Measurements from ENCODE around the gene SPART. TPM values are rescaled to one million over a fixed set of nuclear protein-coding genes. Genes with fewer than 3 reads are reported as not detected.
"Not testable (repeated sequence)": the region's sequence is repeated elsewhere in the genome, so short reads cannot be mapped to it uniquely, and the experiment has no call there.

The SPART gene
- total RNA-seq, 1 donor from 2014 or later: 25.3 TPM

- H3K27ac Mint-ChIP-seq: no peak overlapping the region
- H3K4me3 Mint-ChIP-seq: no peak overlapping the region
- H3K36me3 Mint-ChIP-seq (ENCODE audit: low read depth): peaks cover 47% of the 10 kb centered on the region
- H3K4me1 Mint-ChIP-seq: peaks cover 4% of the 10 kb centered on the region
- intact Hi-C loops (cut with micrococcal nuclease): no loop called here
- H3K9me3 Mint-ChIP-seq: no peaks in the 10 kb centered on the region
- no peak for DNase-seq
- no peaks in the 10 kb centered on the region for H3K27me3 Mint-ChIP-seq
Observed at GRCh38 chr13:36323408-36323807, 22.8 kb downstream of the SPART start.

GRCh38 chr13:36319793-36320192 lies 26.4 kb downstream of the SPART start:
- H3K4me1 Mint-ChIP-seq; DNase-seq; intact Hi-C loops (cut with micrococcal nuclease); H3K4me3 Mint-ChIP-seq; H3K9me3 Mint-ChIP-seq; H3K27me3 Mint-ChIP-seq; H3K27ac Mint-ChIP-seq: not testable (repeated sequence)
- H3K36me3 Mint-ChIP-seq (ENCODE audit: low read depth): peaks cover 30% of the 10 kb centered on the region

DNA sequence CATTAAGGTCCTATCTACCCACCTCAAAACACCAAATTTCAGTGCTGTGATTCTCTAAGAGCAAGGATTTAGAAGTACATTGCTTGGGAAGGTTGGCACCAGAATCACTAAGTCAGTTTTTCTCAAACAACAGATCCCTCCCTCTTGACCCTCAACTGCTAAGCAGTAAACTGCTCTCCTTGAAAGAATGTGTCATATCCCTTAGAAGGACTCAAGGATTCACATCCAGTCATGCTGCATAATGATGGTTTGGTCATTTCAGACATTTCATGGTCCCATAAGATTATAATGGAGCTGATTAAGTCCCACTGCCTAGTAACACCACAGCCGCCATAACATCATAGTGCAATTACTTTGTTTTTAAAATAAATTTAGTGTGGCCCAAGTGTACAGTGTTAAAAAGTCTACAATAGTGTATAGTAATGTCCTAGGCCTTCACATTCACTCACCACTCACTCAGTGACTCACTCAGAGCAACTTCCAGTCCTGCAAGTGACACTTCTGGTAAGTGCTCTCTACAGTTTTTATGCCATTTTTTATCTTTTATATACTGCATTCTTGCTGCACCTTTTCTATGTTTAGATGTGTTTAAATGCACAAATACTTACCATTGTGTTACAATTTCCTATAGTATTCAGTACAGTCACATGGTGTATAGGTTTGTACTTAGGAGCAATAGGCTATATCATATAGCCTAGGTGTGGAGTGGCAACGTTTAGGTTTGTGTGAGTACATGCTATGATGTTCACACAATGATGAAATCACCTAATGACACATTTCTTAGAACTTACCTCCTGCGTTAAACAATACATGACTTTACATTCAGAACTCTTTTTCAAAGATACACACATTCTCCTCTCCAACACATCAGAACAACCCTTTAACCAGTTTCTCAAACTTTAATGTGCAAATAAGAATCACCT lies 32.9 kb downstream of the SPART start:
- peaks cover 4% of the 10 kb centered on the region for H3K9me3 Mint-ChIP-seq
- H3K27ac Mint-ChIP-seq: no peak overlapping the region
- peaks cover 7% of the 10 kb centered on the region for H3K4me1 Mint-ChIP-seq
- intact Hi-C loops (cut with micrococcal nuclease): no loop called here
- H3K27me3 Mint-ChIP-seq: no peaks in the 10 kb centered on the region
- no peak for DNase-seq
- no peak overlapping the region for H3K4me3 Mint-ChIP-seq
- peaks cover 34% of the 10 kb centered on the region for H3K36me3 Mint-ChIP-seq (ENCODE audit: low read depth)

- no peak overlapping the region for H3K4me3 Mint-ChIP-seq
- no peak overlapping the region for H3K27ac Mint-ChIP-seq
- H3K36me3 Mint-ChIP-seq (ENCODE audit: low read depth): peaks cover 34% of the 10 kb centered on the region
- no peaks in the 10 kb centered on the region for H3K27me3 Mint-ChIP-seq
- peaks cover 4% of the 10 kb centered on the region for H3K9me3 Mint-ChIP-seq
- intact Hi-C loops (cut with micrococcal nuclease): no loop called here
- H3K4me1 Mint-ChIP-seq: peaks cover 7% of the 10 kb centered on the region
- no peak for DNase-seq
Observed at GRCh38 chr13:36310417-36311108, 35.6 kb downstream of the SPART start.

- Mint-ChIP-seq H3K4me1 (peaks cover 6% of the 10 kb centered on the region), H3K9me3 (no peaks in the 10 kb centered on the region), H3K27ac (no peak overlapping the region), H3K36me3 (ENCODE audit: low read depth) (peaks cover 5% of the 10 kb centered on the region), H3K4me3 (no peak overlapping the region), H3K27me3 (peaks cover 24% of the 10 kb centered on the region)
- intact Hi-C loops (cut with micrococcal nuclease): no loop called here
- peak; percentile 9 for DNase-seq
Observed at GRCh38 chr13:36302289-36302688, 43.9 kb downstream of the SPART start.

DNA sequence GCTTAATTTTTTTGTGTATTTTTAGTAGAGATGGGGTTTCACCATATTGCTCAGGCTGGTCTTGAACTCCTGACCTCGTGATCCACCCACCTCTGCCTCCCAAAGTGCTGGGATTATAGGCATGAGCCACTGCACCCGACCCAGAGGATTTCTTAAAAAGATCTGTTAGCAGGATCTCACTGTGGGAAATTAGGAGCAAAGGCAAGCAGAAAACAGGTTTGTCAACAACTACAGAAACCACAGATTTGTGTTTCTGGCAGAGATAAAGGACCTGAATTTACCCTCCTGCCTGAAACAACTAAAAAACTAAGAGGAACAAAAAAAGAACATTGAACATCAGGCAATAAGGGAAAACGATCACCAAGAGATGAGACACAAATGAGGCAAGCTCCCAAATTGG lies 46.7 kb downstream of the SPART start:
- not testable (repeated sequence) for H3K4me3 Mint-ChIP-seq; H3K27ac Mint-ChIP-seq; H3K9me3 Mint-ChIP-seq; H3K36me3 Mint-ChIP-seq (ENCODE audit: low read depth)
- DNase-seq: peak; percentile 40
- peaks cover 28% of the 10 kb centered on the region for H3K27me3 Mint-ChIP-seq
- H3K4me1 Mint-ChIP-seq: peaks cover 11% of the 10 kb centered on the region
- intact Hi-C loops (cut with micrococcal nuclease): loop anchor here (10.0 kb wide), 2 partner anchors 115 to 695 kb away; partner anchors contain the start of gene ALG5

DNA sequence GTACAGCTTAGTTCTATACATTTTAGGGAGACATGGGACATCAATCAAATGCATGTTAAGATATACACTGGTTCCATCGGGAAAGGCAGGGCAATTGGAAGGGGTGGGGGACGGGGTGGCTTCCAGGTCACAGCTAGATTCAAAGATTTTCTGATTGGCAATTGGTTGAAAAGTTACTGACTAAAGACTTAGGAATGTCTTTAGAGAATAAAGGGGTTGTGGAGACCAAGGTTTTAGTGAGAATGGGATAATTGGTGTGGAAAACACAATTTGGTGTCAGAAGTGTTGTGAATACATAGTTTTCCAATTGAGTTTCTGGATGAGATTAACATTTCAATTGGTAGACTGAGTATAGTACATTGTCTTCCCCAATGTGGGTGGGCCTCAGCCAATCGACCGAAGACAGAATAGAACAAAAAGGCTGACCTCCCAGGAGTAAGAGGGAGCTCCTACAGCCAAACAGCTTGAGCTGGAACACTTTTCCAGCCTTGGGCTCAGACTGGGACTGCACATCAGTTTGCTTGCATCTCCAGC lies 47.6 kb downstream of the SPART start:
- H3K9me3 Mint-ChIP-seq: no peaks in the 10 kb centered on the region
- H3K4me1 Mint-ChIP-seq: peaks cover 11% of the 10 kb centered on the region
- peak overlapping the region; percentile 90 for H3K4me3 Mint-ChIP-seq
- intact Hi-C loops (cut with micrococcal nuclease): loop anchor here (1.0 to 10.0 kb wide), 3 partner anchors 47 to 696 kb away; partner anchors contain the start of gene ALG5
- H3K27ac Mint-ChIP-seq: no peak overlapping the region
- peaks cover 2% of the 10 kb centered on the region for H3K36me3 Mint-ChIP-seq (ENCODE audit: low read depth)
- DNase-seq: peak; percentile 49
- peaks cover 28% of the 10 kb centered on the region for H3K27me3 Mint-ChIP-seq

GRCh38 chr13:36297366-36298338 lies 48.5 kb downstream of the SPART start, which contains the start of gene CCDC169:
TSS of gene CCDC169 (minus strand) at chr13:36297814. CDS start at chr13:36297719, 95 bp downstream.
- peaks cover 31% of the 10 kb centered on the region for H3K27me3 Mint-ChIP-seq
- H3K4me1 Mint-ChIP-seq: peaks cover 11% of the 10 kb centered on the region
- peak; percentile 89 for DNase-seq
- H3K4me3 Mint-ChIP-seq: peak within 1 kb of the TSS; percentile 90
- intact Hi-C loops (cut with micrococcal nuclease): loop anchor here (1.0 to 10.0 kb wide), 3 partner anchors 48 to 697 kb away; partner anchors contain the start of gene ALG5
- H3K36me3 Mint-ChIP-seq (ENCODE audit: low read depth): peaks cover 2% of the 10 kb centered on the region
- no peaks in the 10 kb centered on the region for H3K9me3 Mint-ChIP-seq
- peak within 1 kb of the TSS; percentile 64 for H3K27ac Mint-ChIP-seq

GRCh38 chr13:36294096-36294495 lies 52.1 kb downstream of the SPART start:
- Mint-ChIP-seq H3K36me3 (ENCODE audit: low read depth) (no peaks in the 10 kb centered on the region), H3K27me3 (peaks cover 25% of the 10 kb centered on the region), H3K9me3 (no peaks in the 10 kb centered on the region), H3K4me1 (peaks cover 11% of the 10 kb centered on the region), H3K4me3 (no peak overlapping the region), H3K27ac (no peak overlapping the region)
- DNase-seq: peak; percentile 13
- intact Hi-C loops (cut with micrococcal nuclease): loop anchor here (10.0 kb wide), 2 partner anchors 121 to 701 kb away; partner anchors contain the start of gene ALG5

- Mint-ChIP-seq H3K4me3 (no peak overlapping the region), H3K27me3 (peaks cover 19% of the 10 kb centered on the region), H3K27ac (no peak overlapping the region), H3K36me3 (ENCODE audit: low read depth) (no peaks in the 10 kb centered on the region), H3K4me1 (peaks cover 11% of the 10 kb centered on the region), H3K9me3 (no peaks in the 10 kb centered on the region)
- DNase-seq: peak; percentile 34
- intact Hi-C loops (cut with micrococcal nuclease): loop anchor here (10.0 kb wide), 2 partner anchors 121 to 701 kb away; partner anchors contain the start of gene ALG5
Observed at GRCh38 chr13:36293497-36293896, 52.7 kb downstream of the SPART start.

GRCh38 chr13:36288794-36289391 lies 57.3 kb downstream of the SPART start:
- H3K36me3 Mint-ChIP-seq (ENCODE audit: low read depth): no peaks in the 10 kb centered on the region
- no peaks in the 10 kb centered on the region for H3K4me1 Mint-ChIP-seq
- H3K9me3 Mint-ChIP-seq: no peaks in the 10 kb centered on the region
- no peak overlapping the region for H3K4me3 Mint-ChIP-seq
- no peak overlapping the region for H3K27ac Mint-ChIP-seq
- peak; percentile 7 for DNase-seq
- intact Hi-C loops (cut with micrococcal nuclease): no loop called here
- H3K27me3 Mint-ChIP-seq: peaks cover 15% of the 10 kb centered on the region

DNA sequence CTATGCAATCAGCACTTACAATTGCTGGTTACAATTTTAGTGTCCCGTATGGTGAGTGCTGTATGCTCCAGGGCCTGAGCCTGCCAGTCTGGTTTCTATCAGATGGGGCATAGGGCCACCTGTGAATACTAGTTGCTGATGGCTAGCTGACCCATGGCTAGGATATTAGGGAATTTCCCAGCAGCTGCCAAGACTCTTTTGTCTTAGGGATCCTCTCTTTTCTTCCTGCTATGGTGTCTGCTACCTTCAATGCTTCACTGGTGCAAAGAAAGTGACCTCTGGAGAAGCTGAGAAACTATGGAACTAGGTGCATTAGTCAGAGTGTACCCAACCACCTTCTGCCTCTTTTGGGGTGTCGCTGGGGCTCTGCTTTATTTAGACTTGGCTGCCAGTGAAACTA lies 60.2 kb downstream of the SPART start:
- peak; percentile 26 for DNase-seq
- no peaks in the 10 kb centered on the region for H3K9me3 Mint-ChIP-seq
- intact Hi-C loops (cut with micrococcal nuclease): no loop called here

More for the DNA sequence above, 60.2 kb downstream of the SPART start:
- Mint-ChIP-seq H3K27me3 (peaks cover 12% of the 10 kb centered on the region), H3K4me3 (no peak overlapping the region), H3K4me1 (no peaks in the 10 kb centered on the region), H3K27ac (no peak overlapping the region), H3K36me3 (ENCODE audit: low read depth) (no peaks in the 10 kb centered on the region)
